Right kidney (tissue), 1 donor: ENCODE results near the gene CFAP54.
"Not testable (repeated sequence)": the region's sequence is repeated elsewhere in the genome, so short reads cannot be mapped to it uniquely, and the experiment has no call there.

Experiments
- DNase-seq: peaks from one replicate; pipeline ENCODE4 v3.0.0-alpha.2; 2016

CFAP54 gene

GRCh38 chr12:96623656-96624217 lies 134.4 kb downstream of the CFAP54 start:
- DNase-seq: no peak

DNA sequence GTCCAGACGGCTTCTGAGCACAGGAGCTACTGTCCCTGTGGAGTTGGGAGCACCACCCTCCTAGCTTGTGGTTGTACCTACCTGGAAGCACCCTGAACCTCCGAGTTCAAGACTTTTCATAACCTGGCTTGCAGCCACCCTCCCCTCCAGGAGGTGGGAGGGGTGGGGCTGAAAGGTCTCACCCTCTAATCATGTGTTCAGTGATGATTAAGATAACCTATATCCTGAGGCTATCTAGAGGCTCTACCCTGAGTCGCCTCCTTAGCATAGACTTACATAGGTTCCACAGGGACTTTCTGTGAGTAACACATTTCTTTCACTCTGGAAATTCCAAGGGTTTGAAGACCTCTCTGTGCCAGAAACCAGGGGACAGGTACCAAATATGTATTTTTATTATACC lies 146.5 kb downstream of the CFAP54 start:
- no peak for DNase-seq

DNA sequence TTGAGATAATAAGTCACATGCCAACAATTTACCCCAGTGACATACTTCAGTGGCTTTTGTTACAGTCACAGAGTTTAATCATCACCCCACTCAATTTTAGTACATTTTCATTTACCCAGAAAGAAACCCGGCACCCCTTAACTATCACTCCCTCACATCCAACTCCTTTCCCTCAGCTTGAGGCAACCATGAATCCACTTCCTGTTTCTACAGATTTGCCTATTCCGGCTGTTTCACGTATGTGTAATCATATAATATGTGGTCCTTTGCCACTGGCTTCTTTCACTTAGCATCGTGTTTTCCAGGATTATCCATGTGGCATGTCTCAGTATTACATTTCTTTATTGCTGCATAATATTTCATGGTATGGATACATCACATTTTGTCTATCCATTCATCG lies 147.5 kb downstream of the CFAP54 start:
- DNase-seq: no peak

GRCh38 chr12:96648923-96649322 lies 159.5 kb downstream of the CFAP54 start:
- DNase-seq: no peak

GRCh38 chr12:96652870-96653269 lies 163.5 kb downstream of the CFAP54 start:
- no peak for DNase-seq

GRCh38 chr12:96658075-96658474 lies 168.7 kb downstream of the CFAP54 start:
- no peak for DNase-seq

DNA sequence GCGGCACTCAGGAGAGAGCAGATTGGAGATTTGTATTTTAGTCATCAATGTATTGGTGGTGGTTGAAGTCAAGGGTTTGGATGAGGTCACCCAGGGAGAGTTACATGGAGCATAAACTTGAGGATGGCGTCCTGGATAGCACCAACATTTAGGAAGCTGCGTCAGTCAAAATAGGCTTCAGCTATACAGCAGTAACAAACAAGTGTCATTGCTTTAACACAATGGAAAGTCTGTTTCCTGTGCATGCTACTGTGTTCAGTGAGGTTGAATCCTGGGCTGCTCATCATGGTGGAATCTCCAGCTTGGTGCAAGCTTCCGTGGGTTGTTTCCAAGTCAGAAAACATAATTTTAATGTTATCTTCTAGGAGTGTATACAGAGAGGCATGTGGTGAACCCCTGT lies 180.4 kb downstream of the CFAP54 start:
- DNase-seq: no peak

- no peak for DNase-seq
These were observed 181.0 kb downstream of the CFAP54 start for GRCh38 chr12:96670334-96670899.

DNA sequence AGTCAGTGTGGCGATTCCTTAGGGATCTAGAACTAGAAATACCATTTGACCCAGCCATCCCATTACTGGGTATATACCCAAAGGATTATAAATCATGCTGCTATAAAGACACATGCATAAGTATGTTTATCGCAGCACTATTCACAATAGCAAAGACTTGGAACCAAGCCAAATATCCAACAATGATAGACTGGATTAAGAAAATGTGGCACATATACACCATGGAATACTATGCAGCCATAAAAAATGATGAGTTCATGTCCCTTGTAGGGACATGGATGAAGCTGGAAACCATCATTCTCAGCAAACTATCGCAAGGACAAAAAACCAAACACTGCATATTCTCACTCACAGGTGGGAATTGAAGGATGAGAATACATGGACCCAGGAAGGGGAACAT lies 186.1 kb downstream of the CFAP54 start:
- not testable (repeated sequence) for DNase-seq

DNA sequence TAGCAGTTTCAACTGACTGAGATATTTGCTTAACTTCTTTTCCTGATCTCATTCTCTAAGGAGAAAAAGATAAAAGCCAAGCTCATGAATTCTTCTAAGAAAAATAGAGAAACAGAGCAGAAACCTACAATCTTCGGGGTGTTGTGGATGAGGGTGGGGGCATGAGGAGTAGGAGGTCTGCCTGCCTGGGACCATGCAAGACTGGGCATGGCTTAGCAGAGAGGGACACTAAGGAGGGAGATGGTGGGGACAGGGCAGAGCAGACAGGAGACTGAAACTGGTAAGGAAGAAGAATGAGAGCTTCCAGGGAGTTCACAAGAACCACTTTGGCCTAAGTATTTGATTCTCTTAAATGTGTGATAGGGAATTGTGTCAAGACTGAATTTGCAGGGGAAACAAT lies 188.0 kb downstream of the CFAP54 start:
- DNase-seq: no peak

- no peak for DNase-seq
These were observed 198.3 kb downstream of the CFAP54 start for GRCh38 chr12:96687719-96688118.

DNA sequence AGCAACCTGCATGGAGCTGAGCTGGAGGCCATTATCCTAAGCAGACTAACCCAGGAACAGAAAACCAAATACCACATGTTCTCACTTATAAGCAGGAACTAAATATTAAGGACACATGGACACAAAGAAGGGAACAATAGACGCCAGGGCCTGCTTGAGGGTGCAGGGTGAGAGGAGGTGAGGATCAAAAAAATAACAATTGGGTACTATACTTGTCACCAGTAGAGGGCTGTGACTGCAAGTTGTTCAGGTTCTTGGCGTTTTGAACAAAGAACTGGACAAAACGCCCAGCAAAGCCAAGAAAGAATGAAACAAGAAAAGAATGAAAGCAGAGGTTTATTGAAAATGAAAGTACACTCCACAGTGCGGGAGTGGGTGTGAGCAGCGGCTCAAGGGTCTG lies 209.1 kb downstream of the CFAP54 start:
- DNase-seq: no peak

DNA sequence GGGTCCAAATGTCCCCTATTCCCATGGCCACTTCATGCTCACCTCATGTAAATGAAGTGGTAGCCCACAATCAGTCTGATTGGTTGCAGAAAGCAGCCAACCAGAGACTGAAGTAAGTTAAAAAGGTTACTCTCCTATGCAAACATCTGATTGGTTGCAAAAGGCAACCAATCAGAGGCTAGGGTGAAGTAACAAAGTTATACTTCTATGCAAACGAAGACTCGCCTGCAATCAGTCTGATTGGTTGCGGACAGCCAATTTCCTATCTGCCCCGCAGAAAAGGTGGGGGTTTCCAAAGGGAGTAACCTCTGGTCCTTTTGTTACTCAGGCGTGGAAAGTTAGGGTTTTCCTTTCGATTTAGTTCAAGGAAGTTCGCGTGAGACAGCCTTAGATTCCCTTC lies 209.6 kb downstream of the CFAP54 start:
- no peak for DNase-seq

- no peak for DNase-seq
These were observed 212.5 kb downstream of the CFAP54 start for GRCh38 chr12:96701856-96702255.

- no peak for DNase-seq
These were observed 220.9 kb downstream of the CFAP54 start for GRCh38 chr12:96710127-96710745.

DNA sequence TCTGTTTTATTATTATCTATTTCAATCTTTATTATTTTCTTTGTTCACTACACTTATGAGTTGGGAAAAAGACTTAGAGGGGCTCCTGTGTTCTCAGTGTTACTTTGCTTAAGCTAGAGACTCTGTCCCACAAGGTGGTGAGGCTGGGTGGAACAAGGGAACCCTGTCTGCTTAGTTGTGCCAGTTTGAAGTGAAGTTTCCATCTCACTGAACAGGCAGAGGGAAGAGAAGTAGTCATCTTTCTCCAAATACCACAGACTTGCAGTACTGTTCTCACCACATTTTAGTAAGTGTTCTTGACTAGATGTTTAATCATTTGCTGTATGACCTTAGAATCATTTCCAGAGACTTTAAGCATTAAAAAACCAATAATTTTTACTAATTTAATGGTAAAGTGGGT lies 222.0 kb downstream of the CFAP54 start:
- no peak for DNase-seq

GRCh38 chr12:96714199-96714598 lies 224.8 kb downstream of the CFAP54 start:
- DNase-seq: no peak

- no peak for DNase-seq
These were observed 230.4 kb downstream of the CFAP54 start for GRCh38 chr12:96719660-96720362.

- no peak for DNase-seq
These were observed 231.0 kb downstream of the CFAP54 start for GRCh38 chr12:96720363-96720705.

- DNase-seq: not testable (repeated sequence)
These were observed 240.1 kb downstream of the CFAP54 start for GRCh38 chr12:96729466-96729865.

DNA sequence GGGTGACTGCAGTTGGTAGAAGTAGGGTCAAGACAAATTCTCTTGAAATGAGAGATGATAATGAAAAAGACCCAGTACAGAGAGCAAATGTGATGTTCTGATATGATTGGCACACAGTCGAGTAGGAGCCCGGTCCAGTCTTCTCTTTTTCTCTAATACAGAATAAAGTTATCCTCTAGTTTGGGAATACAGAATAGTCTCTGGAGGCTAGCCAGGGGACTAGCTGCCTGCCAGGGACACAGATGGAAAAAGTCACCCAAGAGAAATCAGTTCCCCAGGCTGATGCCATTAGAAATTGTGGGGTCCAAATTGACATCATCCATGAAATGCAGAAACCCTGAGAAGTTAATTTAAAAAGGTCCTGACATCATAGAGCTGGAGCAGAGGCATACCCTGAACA lies 240.5 kb downstream of the CFAP54 start:
- DNase-seq: no peak

GRCh38 chr12:96743606-96744005 lies 254.2 kb downstream of the CFAP54 start:
- DNase-seq: no peak

DNA sequence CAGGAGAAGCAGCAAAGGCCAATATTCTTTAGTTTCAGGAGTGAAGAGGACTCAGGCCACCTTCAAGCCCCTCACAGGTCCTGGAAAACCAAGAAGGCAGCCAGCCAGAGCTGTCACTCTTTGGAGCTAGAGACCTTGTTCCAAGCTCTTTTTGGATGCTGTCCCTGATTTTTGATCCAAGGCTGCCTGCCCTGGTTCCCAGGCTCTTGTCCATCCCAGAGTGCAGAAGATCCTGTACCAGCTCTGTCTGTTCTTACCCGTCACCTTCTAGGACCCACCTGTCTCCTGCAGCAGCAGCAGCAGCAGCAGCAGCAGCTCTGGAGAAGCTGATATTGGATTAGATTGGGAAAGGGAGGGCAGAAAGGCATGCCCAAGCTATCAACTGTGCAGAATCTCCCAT lies 260.6 kb downstream of the CFAP54 start:
- DNase-seq: no peak

- no peak for DNase-seq
These were observed 262.2 kb downstream of the CFAP54 start for GRCh38 chr12:96751626-96752025.
